ENCODE data around the gene YIPF5.

The YIPF5 gene

DNA sequence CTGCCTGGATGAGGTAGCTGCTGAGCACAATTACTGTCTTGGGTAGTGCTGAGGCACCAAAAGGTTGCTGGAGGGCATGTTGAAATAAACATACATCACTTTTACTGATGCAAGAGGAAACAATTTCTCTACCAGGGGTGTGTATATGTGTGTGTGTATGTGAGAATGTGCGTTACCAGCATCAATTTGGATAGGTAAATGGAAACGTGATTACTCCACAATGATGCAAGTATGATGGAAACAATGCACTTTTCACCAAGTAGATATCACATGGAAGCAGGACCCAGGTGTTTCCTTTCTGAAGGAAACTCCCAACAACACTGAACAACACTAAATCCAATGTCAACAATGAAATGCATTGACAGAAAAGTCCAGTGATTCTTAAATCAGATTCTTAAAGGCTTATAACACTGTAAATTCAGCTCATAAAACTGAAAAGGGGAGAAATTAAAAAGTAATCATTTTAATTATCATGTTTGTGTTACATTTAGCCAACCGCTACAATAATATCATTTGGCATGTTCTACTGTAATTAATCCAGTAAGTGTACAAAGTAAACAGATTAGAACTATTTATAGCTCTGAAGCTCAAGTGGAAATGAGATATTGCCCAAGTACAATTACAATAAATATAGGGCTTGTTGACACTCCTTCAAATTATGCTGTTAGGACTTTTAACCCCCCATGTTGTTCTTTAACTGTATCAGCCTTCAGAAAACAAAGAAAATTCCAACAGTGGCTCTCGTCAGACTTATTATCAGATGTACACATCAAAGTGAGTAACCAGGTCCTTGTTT lies 25.3 kb downstream of the YIPF5 start:
- in situ Hi-C loops (cut with HindIII; ENCODE audit: low sequenced_read_pairs) = no loop called here
- no peak overlapping the region for H3K4me3 ChIP-seq (ENCODE audit: low read depth, low read length)
- TF ChIP-seq, protein P1, sequence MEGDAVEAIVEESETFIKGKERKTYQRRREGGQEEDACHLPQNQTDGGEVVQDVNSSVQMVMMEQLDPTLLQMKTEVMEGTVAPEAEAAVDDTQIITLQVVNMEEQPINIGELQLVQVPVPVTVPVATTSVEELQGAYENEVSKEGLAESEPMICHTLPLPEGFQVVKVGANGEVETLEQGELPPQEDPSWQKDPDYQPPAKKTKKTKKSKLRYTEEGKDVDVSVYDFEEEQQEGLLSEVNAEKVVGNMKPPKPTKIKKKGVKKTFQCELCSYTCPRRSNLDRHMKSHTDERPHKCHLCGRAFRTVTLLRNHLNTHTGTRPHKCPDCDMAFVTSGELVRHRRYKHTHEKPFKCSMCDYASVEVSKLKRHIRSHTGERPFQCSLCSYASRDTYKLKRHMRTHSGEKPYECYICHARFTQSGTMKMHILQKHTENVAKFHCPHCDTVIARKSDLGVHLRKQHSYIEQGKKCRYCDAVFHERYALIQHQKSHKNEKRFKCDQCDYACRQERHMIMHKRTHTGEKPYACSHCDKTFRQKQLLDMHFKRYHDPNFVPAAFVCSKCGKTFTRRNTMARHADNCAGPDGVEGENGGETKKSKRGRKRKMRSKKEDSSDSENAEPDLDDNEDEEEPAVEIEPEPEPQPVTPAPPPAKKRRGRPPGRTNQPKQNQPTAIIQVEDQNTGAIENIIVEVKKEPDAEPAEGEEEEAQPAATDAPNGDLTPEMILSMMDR (IDR thresholded peaks at IDR 0.05; ENCODE audit: low read depth, low read length, missing control alignments) = no peak
- DNase-seq (ENCODE audit: low read depth) = no peak

DNA sequence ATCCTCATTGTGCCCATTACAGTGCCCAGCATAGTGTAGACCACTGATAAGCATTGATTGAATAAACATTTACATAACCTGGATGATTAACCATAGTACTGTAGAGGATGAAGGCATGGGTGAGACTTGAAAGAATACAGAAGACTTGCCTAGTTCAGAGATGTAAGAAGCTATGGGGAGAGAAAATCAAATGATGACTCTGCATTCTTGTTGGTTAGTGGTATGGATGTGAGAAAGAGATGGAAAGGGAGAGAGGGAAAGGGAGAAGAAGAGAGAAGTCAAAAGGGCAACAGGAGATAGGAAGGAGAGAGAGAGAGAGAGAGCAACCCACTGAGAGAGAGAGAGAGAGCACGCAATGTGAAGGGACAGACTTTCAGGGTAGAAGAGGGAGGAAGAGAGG lies 26.8 kb downstream of the YIPF5 start:
- TF ChIP-seq, protein P1 (IDR thresholded peaks at IDR 0.05; ENCODE audit: low read depth, low read length, missing control alignments) = no peak
- in situ Hi-C loops (cut with HindIII; ENCODE audit: low sequenced_read_pairs) = no loop called here
- H3K4me3 ChIP-seq (ENCODE audit: low read depth, low read length) = no peak overlapping the region
- DNase-seq (ENCODE audit: low read depth) = no peak

DNA sequence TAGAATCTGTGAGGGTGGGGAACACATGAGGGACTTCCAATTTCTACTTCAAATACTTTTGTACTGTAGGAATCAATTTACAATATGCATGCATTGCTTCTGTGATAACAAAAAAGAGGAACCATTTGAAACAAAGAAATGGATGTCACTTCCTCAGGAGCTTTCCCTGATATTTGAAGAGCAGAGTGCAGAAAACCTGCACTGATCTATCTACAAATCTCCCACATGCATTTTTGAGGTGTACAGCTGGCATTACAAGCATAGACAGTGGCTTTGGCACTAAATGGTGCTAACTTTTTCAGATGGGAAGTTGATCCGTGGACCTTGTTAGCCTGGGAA lies 27.7 kb downstream of the YIPF5 start:
- DNase-seq (ENCODE audit: low read depth) = no peak
- TF ChIP-seq, protein P1 (IDR thresholded peaks at IDR 0.05; ENCODE audit: low read depth, low read length, missing control alignments) = no peak
- no peak overlapping the region for H3K4me3 ChIP-seq (ENCODE audit: low read depth, low read length)
- in situ Hi-C loops (cut with HindIII; ENCODE audit: low sequenced_read_pairs) = no loop called here

DNA sequence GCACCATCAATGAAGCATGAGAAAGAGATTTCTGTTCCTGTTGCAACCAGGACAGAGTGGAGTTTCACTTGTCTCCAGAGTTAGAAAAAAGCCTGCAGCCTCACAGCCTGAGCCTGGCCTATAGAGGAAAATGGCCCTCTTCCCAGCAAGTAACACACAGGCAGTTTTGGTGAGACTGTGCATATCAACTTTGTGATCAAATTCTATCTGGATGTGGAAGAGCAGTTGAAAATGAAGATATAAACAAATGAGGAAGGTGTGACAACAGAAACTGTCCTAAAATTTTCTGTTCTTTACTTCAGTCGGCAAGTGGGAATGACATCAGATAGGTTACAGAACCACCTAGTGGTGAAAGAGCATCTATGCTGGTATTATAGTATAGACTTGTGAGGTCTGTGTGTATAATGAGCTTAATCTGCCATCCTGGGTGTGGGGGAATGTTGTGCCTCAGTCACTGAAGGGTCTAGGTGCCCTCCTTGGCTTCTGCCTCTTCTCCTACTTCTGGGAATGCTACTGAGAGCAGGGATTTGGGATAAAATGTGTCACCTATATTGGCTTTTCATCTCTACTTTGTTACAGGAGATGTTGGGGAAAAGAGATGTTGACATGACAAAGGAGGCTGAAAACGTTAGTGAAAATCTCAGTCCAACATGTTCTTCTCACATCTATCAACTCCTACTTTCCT lies 28.2 kb downstream of the YIPF5 start:
- peak; percentile 23 for DNase-seq (ENCODE audit: low read depth)
- TF ChIP-seq, protein P1 (IDR thresholded peaks at IDR 0.05; ENCODE audit: low read depth, low read length, missing control alignments) = peak; percentile 65
- in situ Hi-C loops (cut with HindIII; ENCODE audit: low sequenced_read_pairs) = no loop called here

DNA sequence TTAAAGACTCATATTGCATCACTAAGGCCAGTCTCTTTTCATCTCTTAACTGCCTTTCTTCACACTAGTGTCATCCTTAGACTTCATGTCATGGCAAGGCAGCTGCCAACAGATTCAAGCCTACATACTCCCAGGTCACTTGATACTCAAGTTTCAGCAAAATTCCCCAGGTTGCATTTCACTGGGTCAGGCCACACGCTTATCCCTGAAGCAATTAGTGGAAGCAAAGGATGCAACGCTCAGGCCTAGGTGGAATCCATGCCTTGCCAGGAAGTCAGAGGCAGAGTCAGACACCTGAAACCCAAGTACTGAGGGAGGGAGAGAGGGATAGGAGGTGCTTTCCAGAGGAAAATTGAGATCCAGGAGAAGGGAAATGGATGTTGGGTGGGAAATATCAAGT lies 28.9 kb downstream of the YIPF5 start:
- H3K4me3 ChIP-seq (ENCODE audit: low read depth, low read length) = no peak overlapping the region
- TF ChIP-seq, protein P1 (IDR thresholded peaks at IDR 0.05; ENCODE audit: low read depth, low read length, missing control alignments) = no peak
- DNase-seq (ENCODE audit: low read depth) = no peak
- in situ Hi-C loops (cut with HindIII; ENCODE audit: low sequenced_read_pairs) = no loop called here

More for the DNA sequence above, 28.2 kb downstream of the YIPF5 start:
- H3K4me3 ChIP-seq (ENCODE audit: low read depth, low read length) = no peak overlapping the region

DNA sequence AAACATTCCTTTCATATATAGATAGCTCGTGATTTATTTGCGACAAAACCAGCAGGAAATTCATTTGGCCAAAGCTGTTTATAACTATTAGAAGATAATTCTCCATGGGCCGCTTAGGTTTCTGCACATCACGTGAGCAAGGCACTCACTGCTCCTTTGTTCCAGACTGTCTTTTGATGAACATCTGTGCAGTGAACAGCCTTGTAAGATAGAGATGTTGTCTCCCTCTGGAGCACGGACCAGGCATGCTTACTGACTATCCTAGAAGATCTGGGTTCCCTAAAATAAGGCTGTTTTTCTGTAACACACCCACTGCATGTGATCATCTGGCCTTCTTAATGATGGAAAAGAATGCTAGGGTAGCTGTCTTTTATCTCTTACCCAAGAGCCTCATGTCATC lies 30.9 kb downstream of the YIPF5 start:
- TF ChIP-seq, protein P1 (IDR thresholded peaks at IDR 0.05; ENCODE audit: low read depth, low read length, missing control alignments) = no peak
- H3K4me3 ChIP-seq (ENCODE audit: low read depth, low read length) = no peak overlapping the region
- no peak for DNase-seq (ENCODE audit: low read depth)
- in situ Hi-C loops (cut with HindIII; ENCODE audit: low sequenced_read_pairs) = no loop called here

Data from astrocyte of the cerebellum (primary cell).